Activated T-cell treated with anti-CD3 and anti-CD28 coated beads for 48 hours (primary cell): ENCODE results near the gene ZP3.
A peak's percentile ranks its signal among the peaks of the same experiment; 100 is the strongest.
"Not testable (repeated sequence)": the region's sequence is repeated elsewhere in the genome, so short reads cannot be mapped to it uniquely, and the experiment has no call there.

Source experiments
- DNase-seq: peaks from one replicate; pipeline ENCODE4 v3.0.0-alpha.2; 2020; ENCODE audit warnings: low read depth

Gene ZP3

GRCh38 chr7:76485822-76486610, 61.3 kb downstream of the ZP3 start:
- DNase-seq = not testable (repeated sequence)

- DNase-seq = peak; percentile 11
Measured at GRCh38 chr7:76486618-76487017, 61.9 kb downstream of the ZP3 start.

DNA sequence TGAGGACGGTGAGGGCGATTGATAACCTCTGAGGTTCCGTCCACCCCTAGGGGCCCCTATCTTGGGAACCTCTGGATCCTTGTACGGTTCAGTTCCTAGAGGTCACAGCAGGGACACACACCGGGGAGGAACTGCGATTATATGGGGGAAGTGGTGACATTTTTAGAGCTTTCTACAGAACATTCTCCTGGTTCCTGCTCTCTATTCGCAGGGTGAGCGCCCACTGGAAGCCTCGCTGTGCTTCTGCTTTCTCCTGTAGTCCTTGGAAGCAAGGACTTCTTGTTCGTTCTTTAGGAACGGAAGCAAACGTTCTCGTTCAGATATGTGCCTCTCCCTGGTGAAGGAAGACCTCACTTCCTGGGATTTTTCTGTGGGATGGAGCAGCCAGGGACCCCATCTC, 63.2 kb downstream of the ZP3 start:
- DNase-seq = not testable (repeated sequence)
